KBM-7 (cell line): ENCODE data around the gene CNOT4.
"Not testable (repeated sequence)": the region's sequence is repeated elsewhere in the genome, so short reads cannot be mapped to it uniquely, and the experiment has no call there.

Experiments
- DNase-seq: peaks from one replicate; pipeline ENCODE4 v3.0.0-alpha.2; 2015
- in situ Hi-C: fragments of 300-500 bp; cut with MboI; formaldehyde crosslinking; loops from 2 replicates; pipeline ENCODE4 v1.14.3; 2020; ENCODE audit warnings: low sequenced_read_pairs, low pct_unique_long_range_greater_than_20kb, mixed read lengths

The CNOT4 gene

GRCh38 chr7:135518748-135519147, 8.8 kb upstream of the CNOT4 start:
- no peak for DNase-seq
- in situ Hi-C loops, result no loop called here

- DNase-seq, result no peak
These were observed 7.2 kb upstream of the CNOT4 start for GRCh38 chr7:135517060-135517459.

GRCh38 chr7:135514856-135515255, 5.0 kb upstream of the CNOT4 start:
- DNase-seq, result no peak

More at GRCh38 chr7:135517060-135517459, 7.2 kb upstream of the CNOT4 start:
- in situ Hi-C loops, result no loop called here

GRCh38 chr7:135512135-135512887, 2.4 kb upstream of the CNOT4 start:
- DNase-seq, result peak; percentile 78
- in situ Hi-C loops, result no loop called here

More at GRCh38 chr7:135514856-135515255, 5.0 kb upstream of the CNOT4 start:
- in situ Hi-C loops, result no loop called here

GRCh38 chr7:135510592-135511183, 786 bp upstream of the CNOT4 start:
- DNase-seq, result no peak
- in situ Hi-C loops, result no loop called here

GRCh38 chr7:135509589-135509838, 388 bp downstream of the CNOT4 start:
- in situ Hi-C loops, result no loop called here
- DNase-seq, result no peak

GRCh38 chr7:135508883-135509588, 866 bp downstream of the CNOT4 start:
- peak; percentile 70 for DNase-seq
- in situ Hi-C loops, result no loop called here

GRCh38 chr7:135501402-135501801, 8.5 kb downstream of the CNOT4 start:
- no peak for DNase-seq
- in situ Hi-C loops, result no loop called here

GRCh38 chr7:135499818-135500217, 10.1 kb downstream of the CNOT4 start:
- in situ Hi-C loops, result no loop called here
- DNase-seq, result peak; percentile 47

- DNase-seq, in situ Hi-C loops: not testable (repeated sequence)
These were observed 12.7 kb downstream of the CNOT4 start for GRCh38 chr7:135497161-135497560.

- in situ Hi-C loops, result no loop called here
- DNase-seq, result no peak
These were observed 16.5 kb downstream of the CNOT4 start for GRCh38 chr7:135493362-135493761.

- DNase-seq, result no peak
- in situ Hi-C loops, result no loop called here
These were observed 17.8 kb downstream of the CNOT4 start for GRCh38 chr7:135492151-135492550.

- DNase-seq, result peak; percentile 23
- in situ Hi-C loops, result no loop called here
These were observed 19.1 kb downstream of the CNOT4 start for GRCh38 chr7:135490783-135491182.

- in situ Hi-C loops, result no loop called here
- DNase-seq, result no peak
These were observed 20.1 kb downstream of the CNOT4 start for GRCh38 chr7:135489791-135490190.

GRCh38 chr7:135486261-135486920, 23.5 kb downstream of the CNOT4 start:
- in situ Hi-C loops, result no loop called here

GRCh38 chr7:135481598-135481979, 28.3 kb downstream of the CNOT4 start:
- in situ Hi-C loops, result no loop called here
- DNase-seq, result no peak

More at GRCh38 chr7:135486261-135486920, 23.5 kb downstream of the CNOT4 start:
- DNase-seq, result no peak

GRCh38 chr7:135480966-135481597, 28.8 kb downstream of the CNOT4 start:
- in situ Hi-C loops, result no loop called here

GRCh38 chr7:135475521-135475920, 34.4 kb downstream of the CNOT4 start:
- in situ Hi-C loops, result no loop called here
- no peak for DNase-seq

More at GRCh38 chr7:135480966-135481597, 28.8 kb downstream of the CNOT4 start:
- DNase-seq, result peak; percentile 28

GRCh38 chr7:135469705-135470104, 40.2 kb downstream of the CNOT4 start:
- DNase-seq, in situ Hi-C loops: not testable (repeated sequence)
